MCF 10A (cell line): ENCODE data around the gene PTPN4. TPM values are rescaled to one million over a fixed set of nuclear protein-coding genes. Genes with fewer than 3 reads are reported as not detected.

Experiments
- BruUV-seq: library from RNA; stranded (reverse); fragments of 400-500 nt; replicated peaks from 2 replicates; lab custom pipeline; 2021; lab: Mats Ljungman, UMichigan
- CTCF ChIA-PET: fragments of 300-600 bp; sonication (Branson Sonifier 250); formaldehyde crosslinking; extraction: SDS; loops from one replicate; lab custom pipeline; 2021; ENCODE audit warnings: antibody characterized with exemption, inconsistent platforms; lab: Yijun Ruan, JAX
- POLR2A ChIA-PET: fragments of 300-600, 350-650 bp; sonication (Branson Sonifier 250); formaldehyde crosslinking; extraction: SDS; loops from one replicate; lab custom pipeline; 2020; ENCODE audit warnings: antibody characterized with exemption, inconsistent platforms; lab: Yijun Ruan, JAX
- DNase-seq: peaks from one replicate; pipeline ENCODE4 v3.0.0-alpha.2; 2018; ENCODE audit not compliant: unreplicated experiment
- H3K27ac Mint-ChIP-seq: one replicate; pipeline ENCODE4 v1.8.0; 2022; ENCODE audit warnings: mild to moderate bottlenecking, low read depth, mixed read lengths; ENCODE audit not compliant: unreplicated experiment
- H3K27me3 Mint-ChIP-seq: one replicate; pipeline ENCODE4 v1.8.0; 2022; ENCODE audit warnings: mixed read lengths; ENCODE audit not compliant: insufficient read depth, unreplicated experiment
- H3K36me3 Mint-ChIP-seq: one replicate; pipeline ENCODE4 v1.8.0; 2022; ENCODE audit warnings: mild to moderate bottlenecking, moderate library complexity, mixed read lengths; ENCODE audit not compliant: insufficient read depth, unreplicated experiment
- H3K4me1 Mint-ChIP-seq: one replicate; pipeline ENCODE4 v1.8.0; 2022; ENCODE audit warnings: mixed read lengths; ENCODE audit not compliant: insufficient read depth, unreplicated experiment
- H3K4me3 Mint-ChIP-seq: one replicate; pipeline ENCODE4 v1.8.0; 2022; ENCODE audit warnings: mild to moderate bottlenecking, moderate library complexity, mixed read lengths; ENCODE audit not compliant: unreplicated experiment
- H3K9me3 Mint-ChIP-seq: one replicate; pipeline ENCODE4 v1.8.0; 2022; ENCODE audit warnings: mixed read lengths; ENCODE audit not compliant: unreplicated experiment
- intact Hi-C: fragments of 100-400 bp; cut with micrococcal nuclease; formaldehyde crosslinking; loops from 2 replicates; pipeline ENCODE4 v1.14.1; 2022
- total RNA-seq: library from RNA; stranded (reverse); gene quantifications from 2 replicates; pipeline ENCODE4 v1.2.3, GENCODE V29; 2022
- TF ChIP-seq, protein P1 (sequence below): fragments of 200-600 bp; IDR thresholded peaks from one replicate; pipeline ENCODE4 v1.8.0; 2022; ENCODE audit warnings: antibody characterized with exemption, mild to moderate bottlenecking; ENCODE audit not compliant: unreplicated experiment

The PTPN4 gene
- total RNA-seq, 1 experiment from 2014 or later: 21.1 TPM

GRCh38 chr2:119958670-119959268 is 199.0 kb downstream of the PTPN4 start:
- Mint-ChIP-seq H3K4me3 (no peak overlapping the region), H3K27me3 (no peaks in the 10 kb centered on the region), H3K4me1 (no peaks in the 10 kb centered on the region), H3K27ac (no peak overlapping the region), H3K9me3 (no peaks in the 10 kb centered on the region), H3K36me3 (peaks cover 44% of the 10 kb centered on the region)
- TF ChIP-seq, protein P1, sequence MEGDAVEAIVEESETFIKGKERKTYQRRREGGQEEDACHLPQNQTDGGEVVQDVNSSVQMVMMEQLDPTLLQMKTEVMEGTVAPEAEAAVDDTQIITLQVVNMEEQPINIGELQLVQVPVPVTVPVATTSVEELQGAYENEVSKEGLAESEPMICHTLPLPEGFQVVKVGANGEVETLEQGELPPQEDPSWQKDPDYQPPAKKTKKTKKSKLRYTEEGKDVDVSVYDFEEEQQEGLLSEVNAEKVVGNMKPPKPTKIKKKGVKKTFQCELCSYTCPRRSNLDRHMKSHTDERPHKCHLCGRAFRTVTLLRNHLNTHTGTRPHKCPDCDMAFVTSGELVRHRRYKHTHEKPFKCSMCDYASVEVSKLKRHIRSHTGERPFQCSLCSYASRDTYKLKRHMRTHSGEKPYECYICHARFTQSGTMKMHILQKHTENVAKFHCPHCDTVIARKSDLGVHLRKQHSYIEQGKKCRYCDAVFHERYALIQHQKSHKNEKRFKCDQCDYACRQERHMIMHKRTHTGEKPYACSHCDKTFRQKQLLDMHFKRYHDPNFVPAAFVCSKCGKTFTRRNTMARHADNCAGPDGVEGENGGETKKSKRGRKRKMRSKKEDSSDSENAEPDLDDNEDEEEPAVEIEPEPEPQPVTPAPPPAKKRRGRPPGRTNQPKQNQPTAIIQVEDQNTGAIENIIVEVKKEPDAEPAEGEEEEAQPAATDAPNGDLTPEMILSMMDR: no peak
- no TSS peak for BruUV-seq
- POLR2A ChIA-PET: interaction anchor here (0.6 kb wide), 1 partner anchor 24 kb away, joined by 4 read pairs; no protein-coding TSS in a partner anchor
- no peak for DNase-seq
- CTCF ChIA-PET: interaction anchor here (0.5 to 1.1 kb wide), 5 partner anchors 11 to 1126 kb away, joined by 3 to 5 read pairs (median 3); no protein-coding TSS in a partner anchor
- intact Hi-C loops: no loop called here

DNA sequence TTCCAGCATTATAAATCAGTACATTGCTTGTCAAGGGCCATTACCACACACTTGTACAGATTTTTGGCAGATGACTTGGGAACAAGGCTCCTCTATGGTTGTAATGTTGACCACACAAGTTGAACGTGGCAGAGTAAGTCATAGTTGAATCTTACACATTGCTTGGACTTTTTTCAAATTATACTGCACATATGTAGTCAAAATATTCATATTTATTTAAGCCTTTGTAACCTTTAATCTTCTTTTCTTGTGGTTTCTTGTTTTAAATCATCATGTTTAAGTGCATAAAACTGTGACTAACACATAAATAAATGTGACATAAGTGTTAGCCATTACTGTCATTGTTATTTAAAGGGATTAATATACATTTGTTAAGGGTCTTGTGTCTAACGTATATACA is 201.1 kb downstream of the PTPN4 start:
- H3K4me1 Mint-ChIP-seq: no peaks in the 10 kb centered on the region

GRCh38 chr2:119981896-119982295 is 222.2 kb downstream of the PTPN4 start:
- BruUV-seq: no TSS peak
- intact Hi-C loops: no loop called here
- ChIA-PET POLR2A (no interaction called here), CTCF (no interaction called here)
- no peaks in the 10 kb centered on the region for H3K9me3 Mint-ChIP-seq
- H3K4me1 Mint-ChIP-seq: no peaks in the 10 kb centered on the region
- DNase-seq: no peak
- H3K27me3 Mint-ChIP-seq: no peaks in the 10 kb centered on the region
- no peak overlapping the region for H3K4me3 Mint-ChIP-seq
- TF ChIP-seq, protein P1: no peak
- H3K27ac Mint-ChIP-seq: no peak overlapping the region
- H3K36me3 Mint-ChIP-seq: peaks cover 15% of the 10 kb centered on the region

More for the DNA sequence above, 201.1 kb downstream of the PTPN4 start:
- BruUV-seq: no TSS peak
- Mint-ChIP-seq H3K27me3 (no peaks in the 10 kb centered on the region), H3K4me3 (no peak overlapping the region), H3K27ac (no peak overlapping the region), H3K9me3 (no peaks in the 10 kb centered on the region), H3K36me3 (peaks cover 57% of the 10 kb centered on the region)
- TF ChIP-seq, protein P1: no peak
- POLR2A ChIA-PET: no interaction called here
- intact Hi-C loops: no loop called here
- CTCF ChIA-PET: no interaction called here
- no peak for DNase-seq

GRCh38 chr2:119982506-119982905 is 222.8 kb downstream of the PTPN4 start:
- TF ChIP-seq, protein P1: no peak
- no peak for DNase-seq
- no peaks in the 10 kb centered on the region for H3K4me1 Mint-ChIP-seq
- no peaks in the 10 kb centered on the region for H3K9me3 Mint-ChIP-seq
- H3K27ac Mint-ChIP-seq: no peak overlapping the region
- intact Hi-C loops: no loop called here
- POLR2A ChIA-PET: interaction anchor here (0.6 to 0.9 kb wide), 2 partner anchors 24 to 90 kb away, joined by 3 to 4 read pairs; no protein-coding TSS in a partner anchor
- no TSS peak for BruUV-seq
- CTCF ChIA-PET: no interaction called here
- no peaks in the 10 kb centered on the region for H3K27me3 Mint-ChIP-seq
- H3K36me3 Mint-ChIP-seq: peaks cover 9% of the 10 kb centered on the region
- no peak overlapping the region for H3K4me3 Mint-ChIP-seq
